Body of pancreas (tissue), 4 donors: ENCODE measurements around the gene ANKS1A. TPM values are rescaled to one million over a fixed set of nuclear protein-coding genes. Genes with fewer than 3 reads are reported as not detected.

Experiments used
- ATAC-seq: fragments of 150-250 bp; one replicate; pipeline ENCODE4 v1.9.1; 2016
- DNase-seq, 4 donors: peaks; one replicate each; pipeline ENCODE4 v3.0.0-alpha.2; 2019
- H3K27ac ChIP-seq, 4 donors: fragments of 200-600 bp; sonication (generic); 1 replicate in 3 of 4; 2 replicates in 1 of 4; pipeline versions ENCODE4 v1.5.1 to v1.6.1; 2016 to 2019; ENCODE audit warnings: mild to moderate bottlenecking in 1 of 4, mixed read lengths in 1 of 4, moderate library complexity in 1 of 4
- H3K27me3 ChIP-seq, 2 donors: fragments of 200-600 bp; sonication (generic); one replicate each; pipeline ENCODE4 v1.6.0; 2016; ENCODE audit warnings: mild to moderate bottlenecking in 1 of 2
- H3K36me3 ChIP-seq, 2 donors: fragments of 200-600 bp; sonication (generic); replicated peaks in 1 of 2; 2 replicates each; pipeline ENCODE4 v1.5.1; 2016; ENCODE audit warnings: low read depth in 2 of 2; ENCODE audit not compliant: insufficient read depth in 1 of 2
- H3K4me1 ChIP-seq: fragments of 200-600 bp; sonication (generic); one replicate; pipeline ENCODE4 v1.6.0; 2016
- H3K4me3 ChIP-seq, 2 donors: fragments of 200-600 bp; sonication (generic); 1 replicate in 1 of 2; 2 replicates in 1 of 2; pipeline ENCODE4 v1.5.1; 2016 to 2019
- H3K9me3 ChIP-seq, 3 donors: fragments of 200-600 bp; sonication (generic); 1 replicate in 2 of 3; 2 replicates in 1 of 3; pipeline ENCODE4 v1.5.1; 2016
- POLR2A ChIP-seq, 3 donors: fragments of 450-650 bp; IDR thresholded peaks; one replicate each; pipeline ENCODE4 v1.6.1; 2016; ENCODE audit warnings: antibody characterized with exemption in 3 of 3, mild to moderate bottlenecking in 2 of 3
- WGBS, 2 donors: methylation state at CpG; one replicate each; pipeline ENCODE4 v1.1.5; 2017; 5-methylcytosine and 5-hydroxymethylcytosine counted together
- intact Hi-C: fragments of 100-400 bp; cut with DNase I; formaldehyde crosslinking; loops from one replicate; pipeline ENCODE4 v1.15.1; 2023
- total RNA-seq, 2 donors: library from RNA; depleted of rRNA; stranded (reverse); fragments of >200 nt; gene quantifications; one replicate each; pipeline ENCODE4 v1.1.0, GENCODE V29; 2016
- TF ChIP-seq, protein P1 (sequence below), 7 experiments: fragments of 450-650 bp in 4 of 7; fragments of 200-600 bp in 3 of 7; sonication (generic) in 3 of 7; IDR thresholded peaks; one replicate each; pipeline ENCODE4 v1.5.1; 2016 to 2019; ENCODE audit warnings: antibody characterized with exemption in 7 of 7

ANKS1A gene
- total RNA-seq, 2 donors from 2014 or later: 14.3 to 17.1 TPM

DNA sequence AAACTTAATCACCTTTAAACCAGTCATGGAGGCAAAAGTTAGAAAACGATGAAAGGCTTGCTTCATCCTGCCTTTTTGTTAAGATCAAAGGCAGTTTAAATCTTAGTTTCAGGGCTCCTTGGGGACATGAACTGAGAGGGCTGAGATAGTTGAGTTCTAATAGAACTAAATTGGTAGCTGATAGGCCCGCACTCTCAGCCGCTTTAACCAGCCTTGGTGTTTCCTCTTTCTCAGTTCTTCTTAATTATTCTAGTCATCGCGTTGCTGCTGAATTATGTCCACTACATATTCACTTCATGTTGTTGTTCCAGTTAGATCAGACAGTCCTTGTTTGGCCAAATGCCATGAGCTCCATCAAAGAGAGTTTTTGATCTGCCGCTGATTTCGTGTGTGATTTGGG, 72.5 kb downstream of the ANKS1A start:
- Histone ChIP-seq H3K27me3 (no peaks in the 10 kb centered on the region), H3K4me3 (no peak overlapping the region), H3K4me1 (no peaks in the 10 kb centered on the region), H3K36me3 (no peaks in the 10 kb centered on the region), H3K27ac (no peak overlapping the region), H3K9me3 (peaks cover 0 to 3% (median 0%) of the 10 kb centered on the region in 3 donors)
- 80 to 90% methylated on average over 7 of the region's 7 CpGs for WGBS, 2 donors
- DNase-seq (no peak), ATAC-seq (no peak)
- intact Hi-C loops: no loop called here
- TF ChIP-seq POLR2A (IDR thresholded peaks at IDR 0.05): no peak
- TF ChIP-seq, protein P1, sequence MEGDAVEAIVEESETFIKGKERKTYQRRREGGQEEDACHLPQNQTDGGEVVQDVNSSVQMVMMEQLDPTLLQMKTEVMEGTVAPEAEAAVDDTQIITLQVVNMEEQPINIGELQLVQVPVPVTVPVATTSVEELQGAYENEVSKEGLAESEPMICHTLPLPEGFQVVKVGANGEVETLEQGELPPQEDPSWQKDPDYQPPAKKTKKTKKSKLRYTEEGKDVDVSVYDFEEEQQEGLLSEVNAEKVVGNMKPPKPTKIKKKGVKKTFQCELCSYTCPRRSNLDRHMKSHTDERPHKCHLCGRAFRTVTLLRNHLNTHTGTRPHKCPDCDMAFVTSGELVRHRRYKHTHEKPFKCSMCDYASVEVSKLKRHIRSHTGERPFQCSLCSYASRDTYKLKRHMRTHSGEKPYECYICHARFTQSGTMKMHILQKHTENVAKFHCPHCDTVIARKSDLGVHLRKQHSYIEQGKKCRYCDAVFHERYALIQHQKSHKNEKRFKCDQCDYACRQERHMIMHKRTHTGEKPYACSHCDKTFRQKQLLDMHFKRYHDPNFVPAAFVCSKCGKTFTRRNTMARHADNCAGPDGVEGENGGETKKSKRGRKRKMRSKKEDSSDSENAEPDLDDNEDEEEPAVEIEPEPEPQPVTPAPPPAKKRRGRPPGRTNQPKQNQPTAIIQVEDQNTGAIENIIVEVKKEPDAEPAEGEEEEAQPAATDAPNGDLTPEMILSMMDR (IDR thresholded peaks at IDR 0.05): no peak

DNA sequence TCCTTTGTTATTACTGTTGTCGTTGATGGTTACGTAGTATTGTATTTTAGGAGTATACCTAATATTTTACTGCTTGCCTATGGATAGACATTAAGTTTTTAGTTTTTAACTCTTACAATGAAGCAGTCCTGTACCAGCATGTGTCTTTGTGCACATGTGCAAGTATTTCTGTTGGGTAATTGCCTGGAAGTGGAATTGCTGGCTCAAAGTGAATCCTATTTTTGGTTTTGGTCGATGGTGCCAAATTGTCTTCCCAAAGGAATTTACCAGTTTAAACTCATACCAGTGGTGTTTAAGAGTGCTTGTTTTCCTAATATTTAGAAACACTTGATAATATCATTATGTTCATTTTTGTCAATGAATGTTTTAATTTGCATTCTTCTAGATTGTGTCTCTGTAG, 75.5 kb downstream of the ANKS1A start:
- 89% methylated on average over 3 of the region's 3 CpGs for WGBS, 2 donors

DNA sequence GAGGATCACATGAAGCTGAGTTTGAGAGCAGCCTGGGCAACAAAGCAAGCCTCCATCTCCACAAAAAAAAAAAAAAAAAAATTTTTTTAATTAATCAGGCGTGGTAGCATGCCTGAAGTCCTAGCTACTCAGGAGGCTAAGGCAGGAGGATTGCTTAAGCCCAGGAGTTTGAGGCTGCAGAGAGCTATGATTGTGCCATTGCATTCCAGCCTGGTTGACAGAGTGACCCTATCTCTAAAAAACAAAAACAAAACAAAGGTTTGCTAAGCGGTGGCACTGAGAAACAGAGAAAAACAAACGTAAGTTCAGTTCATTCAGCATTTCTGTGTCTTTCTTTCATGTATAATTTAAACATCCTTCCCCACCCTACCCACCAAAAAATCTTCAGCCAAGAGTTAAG, 78.4 kb downstream of the ANKS1A start:
- no peak for DNase-seq
- ATAC-seq: no peak
- Histone ChIP-seq H3K27me3 (no peaks in the 10 kb centered on the region), H3K36me3 (peaks cover 0 to 7% of the 10 kb centered on the region in 2 donors), H3K4me1 (no peaks in the 10 kb centered on the region), H3K27ac (no peak overlapping the region), H3K9me3 (no peaks in the 10 kb centered on the region), H3K4me3 (no peak overlapping the region)
- 86 to 88% methylated on average over 3 of the region's 3 CpGs for WGBS, 2 donors
- TF ChIP-seq, protein P1 (IDR thresholded peaks at IDR 0.05): no peak
- TF ChIP-seq POLR2A (IDR thresholded peaks at IDR 0.05): no peak
- intact Hi-C loops: no loop called here

More for the DNA sequence above, 75.5 kb downstream of the ANKS1A start:
- Histone ChIP-seq H3K36me3 (no peaks in the 10 kb centered on the region), H3K27ac (no peak overlapping the region), H3K27me3 (no peaks in the 10 kb centered on the region), H3K4me3 (no peak overlapping the region), H3K9me3 (no peaks in the 10 kb centered on the region), H3K4me1 (no peaks in the 10 kb centered on the region)
- TF ChIP-seq, protein P1 (IDR thresholded peaks at IDR 0.05): no peak
- no peak for TF ChIP-seq POLR2A (IDR thresholded peaks at IDR 0.05)
- intact Hi-C loops: no loop called here
- ATAC-seq (no peak), DNase-seq (no peak)

DNA sequence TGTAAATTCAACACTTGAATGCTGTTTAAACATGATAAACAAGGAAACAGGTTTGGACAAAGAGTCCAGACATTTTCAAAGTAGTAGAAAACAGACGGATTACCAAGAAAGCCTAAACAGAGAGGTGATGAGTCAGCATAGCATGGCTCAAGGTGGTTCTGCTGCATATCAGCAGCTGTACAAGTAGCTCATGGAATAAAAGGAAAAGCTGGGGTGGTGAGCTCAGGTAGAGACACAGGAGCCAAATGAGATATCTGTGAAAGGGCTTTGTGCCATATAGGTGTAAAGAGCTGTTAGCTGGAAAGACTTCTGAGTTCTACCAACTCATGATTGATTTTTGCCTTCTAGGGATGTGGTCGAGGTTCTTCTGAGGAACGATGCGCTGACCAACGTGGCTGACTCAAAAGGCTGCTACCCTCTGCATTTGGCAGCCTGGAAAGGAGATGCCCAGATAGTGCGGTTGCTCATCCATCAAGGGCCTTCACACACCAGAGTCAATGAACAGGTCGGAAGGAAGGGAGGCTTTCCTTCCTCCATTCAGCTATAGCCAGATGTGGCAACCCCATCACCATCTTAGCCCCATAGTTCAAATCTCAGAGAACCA, 80.7 kb downstream of the ANKS1A start:
- WGBS, 2 donors: 86 to 88% methylated on average over 7 of the region's 7 CpGs
- Histone ChIP-seq H3K27me3 (no peaks in the 10 kb centered on the region), H3K4me1 (no peaks in the 10 kb centered on the region), H3K4me3 (no peak overlapping the region), H3K27ac (no peak overlapping the region), H3K36me3 (peaks cover 0 to 7% of the 10 kb centered on the region in 2 donors), H3K9me3 (no peaks in the 10 kb centered on the region)
- no peak for ATAC-seq
- intact Hi-C loops: no loop called here
- no peak for DNase-seq
- no peak for TF ChIP-seq POLR2A (IDR thresholded peaks at IDR 0.05)

DNA sequence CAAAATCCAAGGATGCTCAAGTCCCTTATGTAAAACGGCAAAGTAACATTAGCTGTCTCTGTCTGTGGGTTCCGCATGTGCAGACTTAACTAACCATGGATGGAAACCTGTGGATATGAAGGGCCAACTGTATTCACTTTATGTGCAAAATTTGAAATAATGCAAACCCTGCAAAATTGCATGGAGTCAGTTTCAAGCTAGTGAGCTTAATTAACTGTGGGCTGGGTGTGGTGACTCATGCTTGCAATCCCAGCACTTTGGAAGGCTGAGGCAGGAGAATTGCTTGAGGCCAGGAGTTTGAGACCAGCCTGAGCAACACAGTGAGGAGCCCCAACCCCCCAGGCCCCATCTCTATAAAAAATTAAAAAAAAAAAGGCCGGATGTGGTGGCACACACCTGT, 81.4 kb downstream of the ANKS1A start:
- WGBS, 2 donors: 96 to 97% methylated on average over 3 of the region's 3 CpGs
- no peak for TF ChIP-seq POLR2A (IDR thresholded peaks at IDR 0.05)
- TF ChIP-seq, protein P1 (IDR thresholded peaks at IDR 0.05): no peak
- Histone ChIP-seq H3K27ac (no peak overlapping the region), H3K4me1 (no peaks in the 10 kb centered on the region), H3K36me3 (peaks cover 0 to 7% of the 10 kb centered on the region in 2 donors), H3K9me3 (no peaks in the 10 kb centered on the region), H3K27me3 (no peaks in the 10 kb centered on the region), H3K4me3 (no peak overlapping the region)
- ATAC-seq: no peak
- intact Hi-C loops: no loop called here
- no peak for DNase-seq
